ENCODE results near the gene CDC42BPB. TPM values are rescaled to one million over a fixed set of nuclear protein-coding genes. Genes with fewer than 3 reads are reported as not detected.
"Not testable (repeated sequence)": the region's sequence is repeated elsewhere in the genome, so short reads cannot be mapped to it uniquely, and the experiment has no call there.

The CDC42BPB gene
- total RNA-seq, 1 experiment from 2014 or later, result 45.0 TPM

- in situ Hi-C loops (cut with HindIII; ENCODE audit: low pct_unique_long_range_greater_than_20kb, low sequenced_read_pairs), result no loop called here
These were observed 8.5 kb upstream of the CDC42BPB start for GRCh38 chr14:103065861-103066260.

GRCh38 chr14:103064978-103065377 is 7.6 kb upstream of the CDC42BPB start:
- DNase-seq (ENCODE audit: low read depth, low spot score), result no peak
- in situ Hi-C loops (cut with HindIII; ENCODE audit: low pct_unique_long_range_greater_than_20kb, low sequenced_read_pairs), result no loop called here

More at GRCh38 chr14:103065861-103066260, 8.5 kb upstream of the CDC42BPB start:
- DNase-seq (ENCODE audit: low read depth, low spot score), result no peak

- in situ Hi-C loops (cut with HindIII; ENCODE audit: low pct_unique_long_range_greater_than_20kb, low sequenced_read_pairs), result no loop called here
- no peak for DNase-seq (ENCODE audit: low read depth, low spot score)
These were observed 7.1 kb upstream of the CDC42BPB start for GRCh38 chr14:103064436-103064835.

GRCh38 chr14:103061482-103061976 is 4.2 kb upstream of the CDC42BPB start:
- no peak for DNase-seq (ENCODE audit: low read depth, low spot score)
- in situ Hi-C loops (cut with HindIII; ENCODE audit: low pct_unique_long_range_greater_than_20kb, low sequenced_read_pairs), result no loop called here

GRCh38 chr14:103059556-103059955 is 2.2 kb upstream of the CDC42BPB start:
- in situ Hi-C loops (cut with HindIII; ENCODE audit: low pct_unique_long_range_greater_than_20kb, low sequenced_read_pairs), result no loop called here

GRCh38 chr14:103058164-103059055 is 1.1 kb upstream of the CDC42BPB start:
- in situ Hi-C loops (cut with HindIII; ENCODE audit: low pct_unique_long_range_greater_than_20kb, low sequenced_read_pairs), result no loop called here
- DNase-seq (ENCODE audit: low read depth, low spot score), result no peak

More at GRCh38 chr14:103059556-103059955, 2.2 kb upstream of the CDC42BPB start:
- no peak for DNase-seq (ENCODE audit: low read depth, low spot score)

GRCh38 chr14:103057028-103057371 is 349 bp downstream of the CDC42BPB start:
- DNase-seq (ENCODE audit: low read depth, low spot score), result no peak
- in situ Hi-C loops (cut with HindIII; ENCODE audit: low pct_unique_long_range_greater_than_20kb, low sequenced_read_pairs), result no loop called here

GRCh38 chr14:103056322-103057027 is 874 bp downstream of the CDC42BPB start:
- in situ Hi-C loops (cut with HindIII; ENCODE audit: low pct_unique_long_range_greater_than_20kb, low sequenced_read_pairs), result no loop called here
- peak; percentile 71 for DNase-seq (ENCODE audit: low read depth, low spot score)

GRCh38 chr14:103055695-103056094 is 1.7 kb downstream of the CDC42BPB start:
- no peak for DNase-seq (ENCODE audit: low read depth, low spot score)
- in situ Hi-C loops (cut with HindIII; ENCODE audit: low pct_unique_long_range_greater_than_20kb, low sequenced_read_pairs), result no loop called here

- no peak for DNase-seq (ENCODE audit: low read depth, low spot score)
- in situ Hi-C loops (cut with HindIII; ENCODE audit: low pct_unique_long_range_greater_than_20kb, low sequenced_read_pairs), result no loop called here
These were observed 4.9 kb downstream of the CDC42BPB start for GRCh38 chr14:103052407-103052806.

- in situ Hi-C loops (cut with HindIII; ENCODE audit: low pct_unique_long_range_greater_than_20kb, low sequenced_read_pairs), result no loop called here
- no peak for DNase-seq (ENCODE audit: low read depth, low spot score)
These were observed 6.4 kb downstream of the CDC42BPB start for GRCh38 chr14:103050935-103051334.

- DNase-seq (ENCODE audit: low read depth, low spot score); in situ Hi-C loops (cut with HindIII; ENCODE audit: low pct_unique_long_range_greater_than_20kb, low sequenced_read_pairs): not testable (repeated sequence)
These were observed 9.9 kb downstream of the CDC42BPB start for GRCh38 chr14:103047453-103047852.

- no peak for DNase-seq (ENCODE audit: low read depth, low spot score)
- in situ Hi-C loops (cut with HindIII; ENCODE audit: low pct_unique_long_range_greater_than_20kb, low sequenced_read_pairs), result no loop called here
These were observed 11.9 kb downstream of the CDC42BPB start for GRCh38 chr14:103045371-103045869.

GRCh38 chr14:103043257-103044015 is 13.9 kb downstream of the CDC42BPB start:
- in situ Hi-C loops (cut with HindIII; ENCODE audit: low pct_unique_long_range_greater_than_20kb, low sequenced_read_pairs), result no loop called here
- no peak for DNase-seq (ENCODE audit: low read depth, low spot score)

GRCh38 chr14:103041464-103041863 is 15.9 kb downstream of the CDC42BPB start:
- in situ Hi-C loops (cut with HindIII; ENCODE audit: low pct_unique_long_range_greater_than_20kb, low sequenced_read_pairs), result no loop called here
- no peak for DNase-seq (ENCODE audit: low read depth, low spot score)

- no peak for DNase-seq (ENCODE audit: low read depth, low spot score)
- in situ Hi-C loops (cut with HindIII; ENCODE audit: low pct_unique_long_range_greater_than_20kb, low sequenced_read_pairs), result no loop called here
These were observed 23.7 kb downstream of the CDC42BPB start for GRCh38 chr14:103033681-103034096.

GRCh38 chr14:103031956-103032355 is 25.4 kb downstream of the CDC42BPB start:
- DNase-seq (ENCODE audit: low read depth, low spot score), result peak; percentile 11
- in situ Hi-C loops (cut with HindIII; ENCODE audit: low pct_unique_long_range_greater_than_20kb, low sequenced_read_pairs), result no loop called here

- no peak for DNase-seq (ENCODE audit: low read depth, low spot score)
- in situ Hi-C loops (cut with HindIII; ENCODE audit: low pct_unique_long_range_greater_than_20kb, low sequenced_read_pairs), result no loop called here
These were observed 25.8 kb downstream of the CDC42BPB start for GRCh38 chr14:103031566-103031911.
